Measurements from ENCODE around the gene ITPR1.

Gene ITPR1

GRCh38 chr3:4834403-4834866 is 341.3 kb downstream of the ITPR1 start:
- CTCF ChIA-PET, result interaction anchor here (0.7 to 1.8 kb wide), 9 partner anchors 9 to 143 kb away, joined by 3 to 7 read pairs (median 3); no protein-coding TSS in a partner anchor
- H3K4me3 ChIP-seq (ENCODE audit: control insufficient read depth in 1 of 7, extremely low read depth in 1 of 7, insufficient read depth in 4 of 7, low read depth in 2 of 7, low read length in 6 of 7), result no peak overlapping the region
- WGBS (ENCODE audit: insufficient coverage), result 42% methylated on average over 6 of the region's 8 CpGs
- no peaks in the 10 kb centered on the region for H3K9me3 ChIP-seq (ENCODE audit: control extremely low read depth in 1 of 5, control insufficient read depth in 4 of 5, insufficient read depth in 2 of 5, low read depth in 1 of 5, low read length in 4 of 5)
- peak; percentile 70 to 90 (median 88) for DNase-seq
- H3K36me3 ChIP-seq (ENCODE audit: control insufficient read depth in 4 of 4, insufficient read depth in 4 of 4, low read length in 3 of 4), result peaks cover 17 to 28% (median 23%) of the 10 kb centered on the region in 4 experiments
- H3K4me1 ChIP-seq (ENCODE audit: control extremely low read depth in 1 of 4, control insufficient read depth in 4 of 4, insufficient read depth in 4 of 4, low read length in 3 of 4), result peaks cover 34 to 80% (median 64%) of the 10 kb centered on the region in 4 experiments
- H3K27ac ChIP-seq (ENCODE audit: insufficient read depth in 1 of 2, low read depth in 1 of 2, low read length in 2 of 2, poor library complexity in 1 of 2, severe bottlenecking in 2 of 2), result peak overlapping the region in 1 of 2 experiments; percentile 6
- POLR2A ChIA-PET, result interaction anchor here (0.8 to 1.8 kb wide), 5 partner anchors 11 to 148 kb away, joined by 3 to 9 read pairs (median 4); partner anchors contain the start of gene BHLHE40
- no peaks in the 10 kb centered on the region for H3K27me3 ChIP-seq (replicated peaks in 2 of 5; ENCODE audit: control insufficient read depth in 4 of 5, insufficient read depth in 5 of 5, low read length in 4 of 5)

- DNase-seq, result peak in 2 of 3 donors; percentile 44 to 48
- Histone ChIP-seq H3K27me3 (replicated peaks in 2 of 5; ENCODE audit: control insufficient read depth in 4 of 5, insufficient read depth in 5 of 5, low read length in 4 of 5) (no peaks in the 10 kb centered on the region), H3K9me3 (ENCODE audit: control extremely low read depth in 1 of 5, control insufficient read depth in 4 of 5, insufficient read depth in 2 of 5, low read depth in 1 of 5, low read length in 4 of 5) (no peaks in the 10 kb centered on the region), H3K4me1 (ENCODE audit: control extremely low read depth in 1 of 4, control insufficient read depth in 4 of 4, insufficient read depth in 4 of 4, low read length in 3 of 4) (peaks cover 26 to 75% (median 59%) of the 10 kb centered on the region in 4 experiments), H3K27ac (ENCODE audit: insufficient read depth in 1 of 2, low read depth in 1 of 2, low read length in 2 of 2, poor library complexity in 1 of 2, severe bottlenecking in 2 of 2) (no peak overlapping the region), H3K4me3 (ENCODE audit: control insufficient read depth in 1 of 7, extremely low read depth in 1 of 7, insufficient read depth in 4 of 7, low read depth in 2 of 7, low read length in 6 of 7) (peak overlapping the region in 1 of 7 experiments; percentile 26), H3K36me3 (ENCODE audit: control insufficient read depth in 4 of 4, insufficient read depth in 4 of 4, low read length in 3 of 4) (peaks cover 17 to 28% (median 23%) of the 10 kb centered on the region in 4 experiments)
- POLR2A ChIA-PET, result interaction anchor here (0.5 to 1.8 kb wide), 2 partner anchors 144 to 395 kb away, joined by 3 to 9 read pairs; partner anchors contain the start of gene BHLHE40
- CTCF ChIA-PET, result interaction anchor here (0.6 to 1.8 kb wide), 10 partner anchors 9 to 131 kb away, joined by 3 to 7 read pairs (median 3); no protein-coding TSS in a partner anchor
- 0% methylated on average over 1 of the region's 3 CpGs for WGBS (ENCODE audit: insufficient coverage)
These were observed 342.5 kb downstream of the ITPR1 start for GRCh38 chr3:4835616-4836043.

- peaks cover 15 to 33% (median 29%) of the 10 kb centered on the region in 4 experiments for H3K36me3 ChIP-seq (ENCODE audit: control insufficient read depth in 4 of 4, insufficient read depth in 4 of 4, low read length in 3 of 4)
- no peak overlapping the region for H3K4me3 ChIP-seq (ENCODE audit: control insufficient read depth in 1 of 7, extremely low read depth in 1 of 7, insufficient read depth in 4 of 7, low read depth in 2 of 7, low read length in 6 of 7)
- no peaks in the 10 kb centered on the region for H3K27me3 ChIP-seq (replicated peaks in 2 of 5; ENCODE audit: control insufficient read depth in 4 of 5, insufficient read depth in 5 of 5, low read length in 4 of 5)
- CTCF ChIA-PET, result interaction anchor here (0.7 to 1.5 kb wide), 2 partner anchors 8 to 163 kb away, joined by 3 read pairs; no protein-coding TSS in a partner anchor
- no peaks in the 10 kb centered on the region for H3K9me3 ChIP-seq (ENCODE audit: control extremely low read depth in 1 of 5, control insufficient read depth in 4 of 5, insufficient read depth in 2 of 5, low read depth in 1 of 5, low read length in 4 of 5)
- no peak for DNase-seq
- POLR2A ChIA-PET, result interaction anchor here (0.7 to 0.9 kb wide), 2 partner anchors 9 to 96 kb away, joined by 3 read pairs; no protein-coding TSS in a partner anchor
- no peak overlapping the region for H3K27ac ChIP-seq (ENCODE audit: insufficient read depth in 1 of 2, low read depth in 1 of 2, low read length in 2 of 2, poor library complexity in 1 of 2, severe bottlenecking in 2 of 2)
- WGBS (ENCODE audit: insufficient coverage), result no CpG with 5 or more reads among the region's 2 CpGs
- peaks cover 24 to 66% (median 51%) of the 10 kb centered on the region in 4 experiments for H3K4me1 ChIP-seq (ENCODE audit: control extremely low read depth in 1 of 4, control insufficient read depth in 4 of 4, insufficient read depth in 4 of 4, low read length in 3 of 4)
These were observed 343.4 kb downstream of the ITPR1 start for GRCh38 chr3:4836516-4836915.

DNA sequence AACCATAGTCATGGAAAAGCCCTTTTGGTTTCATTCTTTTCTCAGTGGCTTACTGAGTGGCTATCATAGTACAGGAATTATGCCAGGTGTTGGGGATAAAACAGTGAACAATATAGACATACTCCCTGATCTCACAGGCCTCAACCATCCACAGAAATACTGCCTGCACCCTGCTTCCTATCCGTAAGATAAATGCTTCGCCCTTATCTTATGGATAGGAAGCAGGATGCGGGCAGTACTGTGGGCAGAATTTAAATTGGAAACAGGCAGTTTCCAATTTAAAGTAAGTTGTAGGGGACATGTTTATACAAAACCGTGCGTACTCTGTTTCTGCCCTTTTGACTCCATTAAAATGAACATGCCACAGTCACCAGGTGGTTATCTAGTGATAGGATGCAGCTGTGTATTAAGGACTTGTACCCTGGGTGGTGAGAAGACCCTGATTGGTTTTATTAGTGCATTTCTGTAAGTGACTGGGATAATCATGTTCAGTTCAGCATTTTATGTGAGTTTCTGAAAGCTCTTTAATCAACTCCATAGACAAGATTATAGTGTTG is 344.3 kb downstream of the ITPR1 start:
- no peak overlapping the region for H3K27ac ChIP-seq (ENCODE audit: insufficient read depth in 1 of 2, low read depth in 1 of 2, low read length in 2 of 2, poor library complexity in 1 of 2, severe bottlenecking in 2 of 2)
- POLR2A ChIA-PET, result no interaction called here
- peak in 2 of 3 donors; percentile 58 to 79 for DNase-seq
- H3K27me3 ChIP-seq (replicated peaks in 2 of 5; ENCODE audit: control insufficient read depth in 4 of 5, insufficient read depth in 5 of 5, low read length in 4 of 5), result no peaks in the 10 kb centered on the region
- H3K9me3 ChIP-seq (ENCODE audit: control extremely low read depth in 1 of 5, control insufficient read depth in 4 of 5, insufficient read depth in 2 of 5, low read depth in 1 of 5, low read length in 4 of 5), result no peaks in the 10 kb centered on the region
- CTCF ChIA-PET, result interaction anchor here (1.0 to 2.3 kb wide), 5 partner anchors 9 to 147 kb away, joined by 3 to 11 read pairs (median 6); no protein-coding TSS in a partner anchor
- WGBS (ENCODE audit: insufficient coverage), result 60% methylated on average over 2 of the region's 5 CpGs
- H3K4me3 ChIP-seq (ENCODE audit: control insufficient read depth in 1 of 7, extremely low read depth in 1 of 7, insufficient read depth in 4 of 7, low read depth in 2 of 7, low read length in 6 of 7), result no peak overlapping the region
- peaks cover 14 to 33% (median 29%) of the 10 kb centered on the region in 4 experiments for H3K36me3 ChIP-seq (ENCODE audit: control insufficient read depth in 4 of 4, insufficient read depth in 4 of 4, low read length in 3 of 4)
- peaks cover 18 to 57% (median 42%) of the 10 kb centered on the region in 4 experiments for H3K4me1 ChIP-seq (ENCODE audit: control extremely low read depth in 1 of 4, control insufficient read depth in 4 of 4, insufficient read depth in 4 of 4, low read length in 3 of 4)

DNA sequence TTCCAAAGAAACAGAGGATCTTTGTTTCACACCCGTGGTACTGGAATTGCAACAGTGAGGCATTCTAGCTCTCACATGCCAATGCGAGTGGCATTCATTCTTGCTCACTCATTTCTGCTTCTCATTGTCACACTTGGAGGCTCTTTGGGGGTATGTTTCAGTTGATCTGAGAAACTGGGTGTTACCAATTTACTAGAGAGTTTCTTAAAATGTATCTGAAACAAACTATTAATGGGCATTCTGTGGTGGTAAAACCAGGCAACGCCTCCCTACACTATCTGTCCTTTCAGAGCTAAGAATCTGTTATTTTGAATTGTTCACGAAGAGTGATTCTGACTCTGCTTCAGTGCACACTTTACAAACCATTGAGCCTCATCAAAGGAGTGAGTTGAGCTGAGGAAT is 345.5 kb downstream of the ITPR1 start:
- Histone ChIP-seq H3K36me3 (ENCODE audit: control insufficient read depth in 4 of 4, insufficient read depth in 4 of 4, low read length in 3 of 4) (peaks cover 15 to 29% (median 25%) of the 10 kb centered on the region in 4 experiments), H3K27ac (ENCODE audit: insufficient read depth in 1 of 2, low read depth in 1 of 2, low read length in 2 of 2, poor library complexity in 1 of 2, severe bottlenecking in 2 of 2) (no peak overlapping the region), H3K4me1 (ENCODE audit: control extremely low read depth in 1 of 4, control insufficient read depth in 4 of 4, insufficient read depth in 4 of 4, low read length in 3 of 4) (peaks cover 18 to 45% (median 32%) of the 10 kb centered on the region in 4 experiments), H3K9me3 (ENCODE audit: control extremely low read depth in 1 of 5, control insufficient read depth in 4 of 5, insufficient read depth in 2 of 5, low read depth in 1 of 5, low read length in 4 of 5) (no peaks in the 10 kb centered on the region), H3K27me3 (replicated peaks in 2 of 5; ENCODE audit: control insufficient read depth in 4 of 5, insufficient read depth in 5 of 5, low read length in 4 of 5) (no peaks in the 10 kb centered on the region), H3K4me3 (ENCODE audit: control insufficient read depth in 1 of 7, extremely low read depth in 1 of 7, insufficient read depth in 4 of 7, low read depth in 2 of 7, low read length in 6 of 7) (no peak overlapping the region)
- POLR2A ChIA-PET, result no interaction called here
- no peak for DNase-seq
- WGBS (ENCODE audit: insufficient coverage), result 100% methylated on average over 3 of the region's 4 CpGs
- CTCF ChIA-PET, result interaction anchor here (0.9 to 2.3 kb wide), 6 partner anchors 10 to 220 kb away, joined by 3 to 11 read pairs (median 5); no protein-coding TSS in a partner anchor

GRCh38 chr3:4839278-4839677 is 346.1 kb downstream of the ITPR1 start:
- no peak overlapping the region for H3K27ac ChIP-seq (ENCODE audit: insufficient read depth in 1 of 2, low read depth in 1 of 2, low read length in 2 of 2, poor library complexity in 1 of 2, severe bottlenecking in 2 of 2)
- no peaks in the 10 kb centered on the region for H3K9me3 ChIP-seq (ENCODE audit: control extremely low read depth in 1 of 5, control insufficient read depth in 4 of 5, insufficient read depth in 2 of 5, low read depth in 1 of 5, low read length in 4 of 5)
- peaks cover 17 to 39% (median 26%) of the 10 kb centered on the region in 4 experiments for H3K4me1 ChIP-seq (ENCODE audit: control extremely low read depth in 1 of 4, control insufficient read depth in 4 of 4, insufficient read depth in 4 of 4, low read length in 3 of 4)
- ChIA-PET POLR2A (no interaction called here), CTCF (interaction anchor here (0.7 to 2.3 kb wide), 6 partner anchors 11 to 219 kb away, joined by 3 to 11 read pairs (median 6); no protein-coding TSS in a partner anchor)
- DNase-seq, result no peak
- no peak overlapping the region for H3K4me3 ChIP-seq (ENCODE audit: control insufficient read depth in 1 of 7, extremely low read depth in 1 of 7, insufficient read depth in 4 of 7, low read depth in 2 of 7, low read length in 6 of 7)
- no peaks in the 10 kb centered on the region for H3K27me3 ChIP-seq (replicated peaks in 2 of 5; ENCODE audit: control insufficient read depth in 4 of 5, insufficient read depth in 5 of 5, low read length in 4 of 5)
- H3K36me3 ChIP-seq (ENCODE audit: control insufficient read depth in 4 of 4, insufficient read depth in 4 of 4, low read length in 3 of 4), result peaks cover 15 to 31% (median 24%) of the 10 kb centered on the region in 4 experiments
- no CpG with 5 or more reads among the region's 3 CpGs for WGBS (ENCODE audit: insufficient coverage)
